Measurements from ENCODE around the gene TNC.

DNA sequence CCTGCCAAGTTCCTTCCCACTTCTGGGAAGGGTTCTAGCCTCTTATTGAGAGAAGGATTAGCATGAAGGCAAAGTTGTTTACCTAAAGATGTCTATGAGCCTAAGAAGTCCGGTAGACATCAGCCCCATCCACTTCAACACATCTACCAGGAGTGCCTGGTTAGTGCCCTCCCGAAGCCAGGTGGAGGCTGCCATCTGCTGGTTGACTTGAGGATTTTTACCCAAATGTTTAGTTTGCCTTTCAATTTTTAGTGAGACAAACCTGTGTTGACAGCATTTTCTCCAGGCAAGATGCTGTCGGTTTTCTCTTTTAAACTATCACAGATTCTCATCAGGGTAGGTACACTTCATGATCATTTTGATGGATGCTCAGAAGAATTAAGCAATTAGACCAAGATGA lies 104.0 kb downstream of the TNC start:
- TF ChIP-seq, protein P1, sequence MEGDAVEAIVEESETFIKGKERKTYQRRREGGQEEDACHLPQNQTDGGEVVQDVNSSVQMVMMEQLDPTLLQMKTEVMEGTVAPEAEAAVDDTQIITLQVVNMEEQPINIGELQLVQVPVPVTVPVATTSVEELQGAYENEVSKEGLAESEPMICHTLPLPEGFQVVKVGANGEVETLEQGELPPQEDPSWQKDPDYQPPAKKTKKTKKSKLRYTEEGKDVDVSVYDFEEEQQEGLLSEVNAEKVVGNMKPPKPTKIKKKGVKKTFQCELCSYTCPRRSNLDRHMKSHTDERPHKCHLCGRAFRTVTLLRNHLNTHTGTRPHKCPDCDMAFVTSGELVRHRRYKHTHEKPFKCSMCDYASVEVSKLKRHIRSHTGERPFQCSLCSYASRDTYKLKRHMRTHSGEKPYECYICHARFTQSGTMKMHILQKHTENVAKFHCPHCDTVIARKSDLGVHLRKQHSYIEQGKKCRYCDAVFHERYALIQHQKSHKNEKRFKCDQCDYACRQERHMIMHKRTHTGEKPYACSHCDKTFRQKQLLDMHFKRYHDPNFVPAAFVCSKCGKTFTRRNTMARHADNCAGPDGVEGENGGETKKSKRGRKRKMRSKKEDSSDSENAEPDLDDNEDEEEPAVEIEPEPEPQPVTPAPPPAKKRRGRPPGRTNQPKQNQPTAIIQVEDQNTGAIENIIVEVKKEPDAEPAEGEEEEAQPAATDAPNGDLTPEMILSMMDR (IDR thresholded peaks at IDR 0.05; ENCODE audit: poor library complexity), result peak; percentile 85
- TF ChIP-seq EZH2phosphoT487 (IDR thresholded peaks at IDR 0.05; ENCODE audit: low read depth, severe bottlenecking, unreplicated experiment), result no peak
- TF ChIP-seq EZH2 (IDR thresholded peaks at IDR 0.05; ENCODE audit: borderline replicate concordance), result no peak
